ENCODE results near the gene MOB4.
"Not testable (repeated sequence)": the region's sequence is repeated elsewhere in the genome, so short reads cannot be mapped to it uniquely, and the experiment has no call there.

The MOB4 gene

GRCh38 chr2:197515315-197515738, 539 bp upstream of the MOB4 start:
- DNase-seq: peak; percentile 64

GRCh38 chr2:197516393-197516761, 511 bp downstream of the MOB4 start:
- DNase-seq: peak; percentile 33

- DNase-seq: no peak
Measured at GRCh38 chr2:197517150-197517549, 1.3 kb downstream of the MOB4 start.

GRCh38 chr2:197538412-197538811, 22.5 kb downstream of the MOB4 start:
- no peak for DNase-seq

- DNase-seq: no peak
Measured at GRCh38 chr2:197539734-197540133, 23.9 kb downstream of the MOB4 start.

GRCh38 chr2:197543206-197543605, 27.3 kb downstream of the MOB4 start:
- no peak for DNase-seq

GRCh38 chr2:197547163-197547900, 31.5 kb downstream of the MOB4 start:
- no peak for DNase-seq

- no peak for DNase-seq
Measured at GRCh38 chr2:197548582-197548981, 32.7 kb downstream of the MOB4 start.

- not testable (repeated sequence) for DNase-seq
Measured at GRCh38 chr2:197551260-197551659, 35.4 kb downstream of the MOB4 start.

GRCh38 chr2:197555467-197555866, 39.6 kb downstream of the MOB4 start:
- no peak for DNase-seq

- no peak for DNase-seq
Measured at GRCh38 chr2:197556456-197556855, 40.6 kb downstream of the MOB4 start.

- no peak for DNase-seq
Measured at GRCh38 chr2:197558393-197558792, 42.5 kb downstream of the MOB4 start.

- DNase-seq: no peak
Measured at GRCh38 chr2:197559681-197560080, 43.8 kb downstream of the MOB4 start.

- DNase-seq: no peak
Measured at GRCh38 chr2:197560146-197560665, 44.3 kb downstream of the MOB4 start.

- DNase-seq: no peak
Measured at GRCh38 chr2:197571627-197572271, 55.9 kb downstream of the MOB4 start.

GRCh38 chr2:197573608-197574007, 57.7 kb downstream of the MOB4 start:
- no peak for DNase-seq

- no peak for DNase-seq
Measured at GRCh38 chr2:197575987-197576386, 60.1 kb downstream of the MOB4 start.

- no peak for DNase-seq
Measured at GRCh38 chr2:197576631-197577030, 60.8 kb downstream of the MOB4 start.

- DNase-seq: no peak
Measured at GRCh38 chr2:197577446-197577845, 61.6 kb downstream of the MOB4 start.

- DNase-seq: not testable (repeated sequence)
Measured at GRCh38 chr2:197578294-197578693, 62.4 kb downstream of the MOB4 start.

- not testable (repeated sequence) for DNase-seq
Measured at GRCh38 chr2:197580166-197580565, 64.3 kb downstream of the MOB4 start.

- not testable (repeated sequence) for DNase-seq
Measured at GRCh38 chr2:197587255-197587654, 71.4 kb downstream of the MOB4 start.

GRCh38 chr2:197591339-197592072, 75.6 kb downstream of the MOB4 start:
- DNase-seq: no peak

- DNase-seq: no peak
Measured at GRCh38 chr2:197596766-197597165, 80.9 kb downstream of the MOB4 start.

Measured in CD4-positive, alpha-beta T cell treated with Interleukin-17A for 1 hour (primary cell).